Astrocyte of the cerebellum (primary cell): ENCODE results near the gene HTR3D.

ENCODE experiments used
- DNase-seq: peaks from one replicate; pipeline ENCODE4 v3.0.0-alpha.2; 2011; ENCODE audit warnings: low read depth
- H3K4me3 ChIP-seq: 2 replicates; pipeline ENCODE4 v1.5.1; 2011; ENCODE audit warnings: mild to moderate bottlenecking, low read depth, low read length, moderate library complexity
- CTCF ChIP-seq: IDR thresholded peaks from 2 replicates; pipeline ENCODE4 v1.5.1; 2012; ENCODE audit warnings: low read length, low read depth, moderate library complexity, mild to moderate bottlenecking; ENCODE audit errors: missing control alignments
- in situ Hi-C: cut with HindIII; loops from 2 replicates; pipeline ENCODE4 v1.10.0; 2017; ENCODE audit warnings: low sequenced_read_pairs

Gene HTR3D

GRCh38 chr3:184078851-184079250 is 47.3 kb downstream of the HTR3D start:
- no peak for DNase-seq
- no peak for TF ChIP-seq CTCF
- no peak overlapping the region for H3K4me3 ChIP-seq
- in situ Hi-C loops: no loop called here

GRCh38 chr3:184081116-184081830 is 49.7 kb downstream of the HTR3D start:
- no peak overlapping the region for H3K4me3 ChIP-seq
- in situ Hi-C loops: no loop called here
- DNase-seq: no peak
- TF ChIP-seq CTCF: no peak

GRCh38 chr3:184082034-184082433 is 50.5 kb downstream of the HTR3D start:
- in situ Hi-C loops: no loop called here

GRCh38 chr3:184082465-184082864 is 50.9 kb downstream of the HTR3D start:
- TF ChIP-seq CTCF: no peak
- in situ Hi-C loops: no loop called here

More at GRCh38 chr3:184082034-184082433, 50.5 kb downstream of the HTR3D start:
- TF ChIP-seq CTCF: no peak
- no peak overlapping the region for H3K4me3 ChIP-seq
- no peak for DNase-seq

GRCh38 chr3:184085389-184085852 is 53.9 kb downstream of the HTR3D start:
- H3K4me3 ChIP-seq: no peak overlapping the region
- TF ChIP-seq CTCF: no peak
- in situ Hi-C loops: no loop called here
- DNase-seq: no peak

More at GRCh38 chr3:184082465-184082864, 50.9 kb downstream of the HTR3D start:
- DNase-seq: no peak
- no peak overlapping the region for H3K4me3 ChIP-seq
